ENCODE results near the gene RIMS1. TPM values are rescaled to one million over a fixed set of nuclear protein-coding genes. Genes with fewer than 3 reads are reported as not detected.

The RIMS1 gene
- total RNA-seq, 1 experiment from 2014 or later = 0.51 TPM

DNA sequence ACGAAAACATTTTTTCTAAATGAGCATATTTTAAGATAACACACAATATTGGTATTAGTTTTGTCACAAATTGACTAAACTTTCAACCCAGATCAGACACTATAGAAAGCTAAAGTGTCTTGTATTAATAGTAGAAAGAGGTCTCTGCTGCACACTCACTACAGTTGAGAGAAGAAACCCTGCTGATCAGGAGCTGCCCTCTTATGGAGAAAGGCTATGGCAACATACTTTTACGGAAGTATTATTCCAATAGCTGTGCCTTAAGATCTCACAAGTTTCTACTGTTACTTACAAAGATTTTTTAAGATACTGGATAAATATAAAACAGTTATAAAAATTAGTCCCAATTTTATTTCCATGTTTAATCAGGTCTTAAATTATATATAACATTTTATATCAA is 155.7 kb downstream of the RIMS1 start:
- BruUV-seq (replicated peaks) = no TSS peak
- CTCF ChIA-PET = no interaction called here
- Histone ChIP-seq H3K27me3 (ENCODE audit: low read length) (no peaks in the 10 kb centered on the region), H3K79me2 (ENCODE audit: low read length) (no peaks in the 10 kb centered on the region), H3K9me3 (ENCODE audit: low read length) (no peaks in the 10 kb centered on the region), H2AFZ (ENCODE audit: low read length) (no peak overlapping the region), H3F3A (ENCODE audit: low read length, unreplicated experiment) (no peaks in the 10 kb centered on the region), H3K4me2 (ENCODE audit: low read length) (no peak overlapping the region), H3K4me3 (ENCODE audit: low read length) (no peak overlapping the region), H4K20me1 (ENCODE audit: low read length) (no peaks in the 10 kb centered on the region), H3K9me2 (replicated peaks; ENCODE audit: low read length) (no peaks in the 10 kb centered on the region), H3K36me3 (ENCODE audit: low read depth, low read length) (no peaks in the 10 kb centered on the region), H3K9ac (ENCODE audit: low read length) (no peak overlapping the region), H3K27ac (ENCODE audit: low read length) (no peak overlapping the region), H3K4me1 (ENCODE audit: insufficient read depth, low read length) (no peaks in the 10 kb centered on the region)
- ATAC-seq = no peak
- DNase-seq = peak; percentile 2
- POLR2A ChIA-PET (ENCODE audit: unreplicated experiment) = no interaction called here
- TF ChIP-seq EZH2phosphoT487 (IDR thresholded peaks at IDR 0.05; ENCODE audit: borderline replicate concordance, low read length) (no peak), EZH2 (IDR thresholded peaks at IDR 0.05; ENCODE audit: low read length, unreplicated experiment) (no peak)
- TF ChIP-seq, protein P1, sequence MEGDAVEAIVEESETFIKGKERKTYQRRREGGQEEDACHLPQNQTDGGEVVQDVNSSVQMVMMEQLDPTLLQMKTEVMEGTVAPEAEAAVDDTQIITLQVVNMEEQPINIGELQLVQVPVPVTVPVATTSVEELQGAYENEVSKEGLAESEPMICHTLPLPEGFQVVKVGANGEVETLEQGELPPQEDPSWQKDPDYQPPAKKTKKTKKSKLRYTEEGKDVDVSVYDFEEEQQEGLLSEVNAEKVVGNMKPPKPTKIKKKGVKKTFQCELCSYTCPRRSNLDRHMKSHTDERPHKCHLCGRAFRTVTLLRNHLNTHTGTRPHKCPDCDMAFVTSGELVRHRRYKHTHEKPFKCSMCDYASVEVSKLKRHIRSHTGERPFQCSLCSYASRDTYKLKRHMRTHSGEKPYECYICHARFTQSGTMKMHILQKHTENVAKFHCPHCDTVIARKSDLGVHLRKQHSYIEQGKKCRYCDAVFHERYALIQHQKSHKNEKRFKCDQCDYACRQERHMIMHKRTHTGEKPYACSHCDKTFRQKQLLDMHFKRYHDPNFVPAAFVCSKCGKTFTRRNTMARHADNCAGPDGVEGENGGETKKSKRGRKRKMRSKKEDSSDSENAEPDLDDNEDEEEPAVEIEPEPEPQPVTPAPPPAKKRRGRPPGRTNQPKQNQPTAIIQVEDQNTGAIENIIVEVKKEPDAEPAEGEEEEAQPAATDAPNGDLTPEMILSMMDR (conservative IDR thresholded peaks at IDR 0.05; ENCODE audit: low read depth, low read length) = no peak
- intact Hi-C loops (cut with micrococcal nuclease) = loop anchor here (5.0 kb wide), 2 partner anchors 420 to 510 kb away; no protein-coding TSS in a partner anchor

DNA sequence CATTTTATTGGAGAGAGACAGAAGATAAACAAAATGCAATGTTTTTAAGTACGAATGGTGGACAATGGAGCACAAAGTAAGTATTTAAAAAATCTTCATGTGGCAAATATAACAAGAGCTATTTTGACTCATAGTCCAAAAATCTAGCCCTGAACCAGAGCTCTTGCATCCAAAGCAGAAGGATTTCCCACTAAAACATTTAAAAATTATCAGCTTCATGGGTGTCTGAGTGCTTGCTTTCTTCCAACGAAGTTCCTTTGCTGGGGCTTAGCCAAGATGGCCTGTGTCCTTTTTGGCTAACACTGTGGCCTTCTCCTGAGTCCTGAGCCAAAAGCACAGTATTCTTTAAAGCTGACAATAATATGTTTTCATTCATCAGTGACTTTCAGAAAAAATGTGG is 161.7 kb downstream of the RIMS1 start:
- no peaks in the 10 kb centered on the region for H3K36me3 ChIP-seq (ENCODE audit: low read depth, low read length)
- 0 out of 2 replicates have a peak, but pooled peaks cover 9% of the 10 kb centered on the region for H3K27me3 ChIP-seq (ENCODE audit: low read length)
- H3K27ac ChIP-seq (ENCODE audit: low read length) = no peak overlapping the region
- no peaks in the 10 kb centered on the region for H3K9me3 ChIP-seq (ENCODE audit: low read length)
- H3K9ac ChIP-seq (ENCODE audit: low read length) = no peak overlapping the region
- no peak for DNase-seq
- intact Hi-C loops (cut with micrococcal nuclease) = no loop called here
- TF ChIP-seq, protein P1 (conservative IDR thresholded peaks at IDR 0.05; ENCODE audit: low read depth, low read length) = no peak
- TF ChIP-seq EZH2phosphoT487 (IDR thresholded peaks at IDR 0.05; ENCODE audit: borderline replicate concordance, low read length) (no peak), EZH2 (IDR thresholded peaks at IDR 0.05; ENCODE audit: low read length, unreplicated experiment) (no peak)
- no peak overlapping the region for H3K4me3 ChIP-seq (ENCODE audit: low read length)
- H3K9me2 ChIP-seq (replicated peaks; ENCODE audit: low read length) = no peaks in the 10 kb centered on the region
- no peaks in the 10 kb centered on the region for H3K79me2 ChIP-seq (ENCODE audit: low read length)
- H3K4me1 ChIP-seq (ENCODE audit: insufficient read depth, low read length) = no peaks in the 10 kb centered on the region
- no TSS peak for BruUV-seq (replicated peaks)
- ATAC-seq = no peak
- H3K4me2 ChIP-seq (ENCODE audit: low read length) = no peak overlapping the region
- H3F3A ChIP-seq (ENCODE audit: low read length, unreplicated experiment) = no peaks in the 10 kb centered on the region
- CTCF ChIA-PET = no interaction called here
- no peak overlapping the region for H2AFZ ChIP-seq (ENCODE audit: low read length)
- POLR2A ChIA-PET (ENCODE audit: unreplicated experiment) = interaction anchor here (0.6 kb wide), 1 partner anchor 714 kb away, joined by 4 read pairs; no protein-coding TSS in a partner anchor
- H4K20me1 ChIP-seq (ENCODE audit: low read length) = no peaks in the 10 kb centered on the region

DNA sequence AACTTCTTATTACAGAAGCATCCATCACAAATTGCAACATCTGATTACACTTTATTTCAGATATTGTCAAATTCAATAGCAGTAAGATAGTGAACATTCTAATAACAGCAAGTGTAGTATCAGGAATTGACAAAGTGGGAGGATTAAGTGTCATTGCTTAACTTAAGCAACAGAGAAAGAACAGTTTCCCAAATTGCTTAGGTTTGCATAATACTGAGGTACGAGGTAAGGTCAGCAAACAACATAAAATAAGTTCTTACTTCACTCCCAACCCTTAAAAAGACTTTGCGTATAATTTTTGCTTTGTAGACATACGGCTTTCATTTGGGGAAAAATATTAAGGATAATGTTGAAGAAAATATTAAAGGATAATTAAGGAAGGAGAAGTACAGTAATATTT is 163.0 kb downstream of the RIMS1 start:
- POLR2A ChIA-PET (ENCODE audit: unreplicated experiment) = no interaction called here

More for the DNA sequence above, 163.0 kb downstream of the RIMS1 start:
- Histone ChIP-seq H3K4me2 (ENCODE audit: low read length) (no peak overlapping the region), H3K27me3 (ENCODE audit: low read length) (0 out of 2 replicates have a peak, but pooled peaks cover 9% of the 10 kb centered on the region), H3K4me1 (ENCODE audit: insufficient read depth, low read length) (no peaks in the 10 kb centered on the region), H3K4me3 (ENCODE audit: low read length) (no peak overlapping the region), H3K9me3 (ENCODE audit: low read length) (no peaks in the 10 kb centered on the region), H3K9me2 (replicated peaks; ENCODE audit: low read length) (no peaks in the 10 kb centered on the region), H3K9ac (ENCODE audit: low read length) (no peak overlapping the region), H4K20me1 (ENCODE audit: low read length) (no peaks in the 10 kb centered on the region), H2AFZ (ENCODE audit: low read length) (no peak overlapping the region), H3F3A (ENCODE audit: low read length, unreplicated experiment) (no peaks in the 10 kb centered on the region), H3K79me2 (ENCODE audit: low read length) (no peaks in the 10 kb centered on the region), H3K27ac (ENCODE audit: low read length) (no peak overlapping the region), H3K36me3 (ENCODE audit: low read depth, low read length) (no peaks in the 10 kb centered on the region)
- ATAC-seq = no peak
- CTCF ChIA-PET = no interaction called here
- BruUV-seq (replicated peaks) = no TSS peak
- intact Hi-C loops (cut with micrococcal nuclease) = no loop called here
- TF ChIP-seq EZH2 (IDR thresholded peaks at IDR 0.05; ENCODE audit: low read length, unreplicated experiment) = no peak
- TF ChIP-seq, protein P1 (conservative IDR thresholded peaks at IDR 0.05; ENCODE audit: low read depth, low read length) = no peak
- no peak for TF ChIP-seq EZH2phosphoT487 (IDR thresholded peaks at IDR 0.05; ENCODE audit: borderline replicate concordance, low read length)
- DNase-seq = no peak

All from PC-3 (cell line).